Thyroid gland (tissue), 4 donors: Measurements from ENCODE around the gene GCNT2. TPM values are rescaled to one million over a fixed set of nuclear protein-coding genes. Genes with fewer than 3 reads are reported as not detected.
"Not testable (repeated sequence)": the region's sequence is repeated elsewhere in the genome, so short reads cannot be mapped to it uniquely, and the experiment has no call there.

Source experiments
- DNase-seq, 2 donors: peaks; one replicate each; pipeline ENCODE4 v3.0.0-alpha.2; 2019
- H3K27ac ChIP-seq, 3 donors: fragments of 200-600 bp; sonication (generic); 1 replicate in 2 of 3; 2 replicates in 1 of 3; pipeline ENCODE4 v1.5.1; 2016 to 2019; ENCODE audit warnings: mild to moderate bottlenecking in 1 of 3, moderate library complexity in 1 of 3
- H3K27me3 ChIP-seq: fragments of 200-600 bp; sonication (generic); one replicate; pipeline ENCODE4 v1.5.1; 2019
- H3K36me3 ChIP-seq, 2 donors: fragments of 200-600 bp; sonication (generic); one replicate each; pipeline ENCODE4 v1.5.1; 2016 to 2019
- H3K4me1 ChIP-seq, 2 donors: fragments of 200-600 bp; sonication (generic); one replicate each; pipeline ENCODE4 v1.5.1; 2017 to 2019
- H3K4me3 ChIP-seq, 3 donors: fragments of 200-600 bp; sonication (generic); replicated peaks in 1 of 3; 1 replicate in 2 of 3; 2 replicates in 1 of 3; pipeline ENCODE4 v1.5.1; 2016; ENCODE audit warnings: mild to moderate bottlenecking in 1 of 3
- H3K9me3 ChIP-seq: fragments of 200-600 bp; sonication (generic); one replicate; pipeline ENCODE4 v1.5.1; 2017
- CTCF ChIP-seq, 6 experiments: fragments of 200-600 bp in 3 of 6; fragments of 450-650 bp in 3 of 6; sonication (generic) in 3 of 6; IDR thresholded peaks; one replicate each; pipeline ENCODE4 v1.5.1; 2016 to 2019; ENCODE audit warnings: antibody characterized with exemption in 6 of 6, mild to moderate bottlenecking in 2 of 6, inconsistent platforms in 1 of 6, moderate library complexity in 1 of 6
- POLR2A ChIP-seq, 2 donors: fragments of 450-650 bp; IDR thresholded peaks; one replicate each; pipeline ENCODE4 v1.6.1; 2017; ENCODE audit warnings: antibody characterized with exemption in 2 of 2, mild to moderate bottlenecking in 2 of 2, moderate library complexity in 1 of 2
- WGBS, 2 donors: methylation state at CpG; one replicate each; pipeline ENCODE4 v1.1.5; 2017; 5-methylcytosine and 5-hydroxymethylcytosine counted together
- intact Hi-C: fragments of 100-400 bp; cut with DNase I; formaldehyde crosslinking; loops from one replicate; pipeline ENCODE4 v1.15.1; 2023
- total RNA-seq, 4 donors: library from RNA; depleted of rRNA; stranded (reverse); fragments of >200 nt; gene quantifications; one replicate each; pipeline ENCODE4 v1.2.3, GENCODE V29; 2016

The GCNT2 gene
- total RNA-seq, 4 donors from 2014 or later: 4.0 to 9.8 (median 8.0) TPM

- Histone ChIP-seq H3K27ac (peak overlapping the region in 1 of 3 donors; percentile 29), H3K36me3 (no peaks in the 10 kb centered on the region), H3K4me1 (peaks cover 13% of the 10 kb centered on the region in 2 donors), H3K9me3 (no peaks in the 10 kb centered on the region), H3K4me3 (no peak overlapping the region), H3K27me3 (no peaks in the 10 kb centered on the region)
- no peak for TF ChIP-seq CTCF (IDR thresholded peaks at IDR 0.05)
- TF ChIP-seq POLR2A (IDR thresholded peaks at IDR 0.05): no peak
- intact Hi-C loops: no loop called here
- 38 to 51% methylated on average over 2 of the region's 2 CpGs for WGBS, 2 donors
- DNase-seq: no peak
These were observed 92.6 kb downstream of the GCNT2 start for GRCh38 chr6:10613723-10614122.

- Histone ChIP-seq H3K27me3 (no peaks in the 10 kb centered on the region), H3K27ac (no peak overlapping the region), H3K36me3 (no peaks in the 10 kb centered on the region), H3K4me3 (no peak overlapping the region), H3K4me1 (peaks cover 13% of the 10 kb centered on the region in 2 donors), H3K9me3 (no peaks in the 10 kb centered on the region)
- WGBS, 2 donors: 95 to 96% methylated on average over 8 of the region's 8 CpGs
- intact Hi-C loops: no loop called here
- DNase-seq: no peak
- TF ChIP-seq POLR2A (IDR thresholded peaks at IDR 0.05) (no peak), CTCF (IDR thresholded peaks at IDR 0.05) (no peak)
These were observed 94.5 kb downstream of the GCNT2 start for GRCh38 chr6:10615675-10616074.

GRCh38 chr6:10616266-10616665 lies 95.1 kb downstream of the GCNT2 start:
- 97% methylated on average over 3 of the region's 3 CpGs for WGBS, 2 donors
- H3K27ac ChIP-seq, H3K9me3 ChIP-seq, H3K36me3 ChIP-seq, H3K27me3 ChIP-seq, H3K4me3 ChIP-seq, intact Hi-C loops, DNase-seq: not testable (repeated sequence)
- peaks cover 13% of the 10 kb centered on the region in 2 donors for H3K4me1 ChIP-seq

GRCh38 chr6:10617008-10617696 lies 96.0 kb downstream of the GCNT2 start:
- 93 to 95% methylated on average over 26 to 27 of the region's 42 CpGs for WGBS, 2 donors
- Histone ChIP-seq H3K9me3 (no peaks in the 10 kb centered on the region), H3K27ac (no peak overlapping the region), H3K36me3 (no peaks in the 10 kb centered on the region), H3K4me3 (no peak overlapping the region), H3K4me1 (peaks cover 13% of the 10 kb centered on the region in 2 donors), H3K27me3 (no peaks in the 10 kb centered on the region)
- DNase-seq: no peak
- TF ChIP-seq CTCF (IDR thresholded peaks at IDR 0.05) (no peak), POLR2A (IDR thresholded peaks at IDR 0.05) (no peak)
- intact Hi-C loops: no loop called here

GRCh38 chr6:10618409-10618808 lies 97.3 kb downstream of the GCNT2 start:
- no peaks in the 10 kb centered on the region for H3K36me3 ChIP-seq
- H3K4me3 ChIP-seq: no peak overlapping the region
- intact Hi-C loops: no loop called here
- no peak for DNase-seq
- 89 to 90% methylated on average over 3 of the region's 3 CpGs for WGBS, 2 donors
- no peaks in the 10 kb centered on the region for H3K9me3 ChIP-seq
- TF ChIP-seq POLR2A (IDR thresholded peaks at IDR 0.05) (no peak), CTCF (IDR thresholded peaks at IDR 0.05) (no peak)
- no peak overlapping the region for H3K27ac ChIP-seq
- no peaks in the 10 kb centered on the region for H3K27me3 ChIP-seq
- H3K4me1 ChIP-seq: peaks cover 3 to 5% of the 10 kb centered on the region in 2 donors
